WTC11 (cell line): ENCODE data around the gene ARMC2.

Experiments
- ATF1 ChIP-seq: sonication (generic); formaldehyde crosslinking; IDR thresholded peaks from 2 replicates; pipeline ENCODE4 v1.8.1; 2023; ENCODE audit warnings: mild to moderate bottlenecking, moderate library complexity, missing genetic modification reagents
- FOXK1 ChIP-seq: sonication (generic); formaldehyde crosslinking; IDR thresholded peaks from 2 replicates; pipeline ENCODE4 v1.8.0; 2022; ENCODE audit warnings: mild to moderate bottlenecking, moderate library complexity, missing genetic modification reagents
- PRRX2 ChIP-seq: fragments of 250-450 bp; sonication (Bioruptor Pico); IDR thresholded peaks from 2 replicates; pipeline ENCODE4 v1.8.0; 2021; ENCODE audit warnings: mild to moderate bottlenecking
- TF ChIP-seq, protein P1 (sequence below): fragments of 200-600 bp; IDR thresholded peaks from 2 replicates; pipeline ENCODE4 v1.8.0; 2022; ENCODE audit warnings: antibody characterized with exemption
- TF ChIP-seq, protein P2 (sequence below): sonication (generic); formaldehyde crosslinking; IDR thresholded peaks from 2 replicates; pipeline ENCODE4 v1.8.1; 2023; ENCODE audit warnings: mild to moderate bottlenecking, missing genetic modification reagents, moderate library complexity

DNA sequence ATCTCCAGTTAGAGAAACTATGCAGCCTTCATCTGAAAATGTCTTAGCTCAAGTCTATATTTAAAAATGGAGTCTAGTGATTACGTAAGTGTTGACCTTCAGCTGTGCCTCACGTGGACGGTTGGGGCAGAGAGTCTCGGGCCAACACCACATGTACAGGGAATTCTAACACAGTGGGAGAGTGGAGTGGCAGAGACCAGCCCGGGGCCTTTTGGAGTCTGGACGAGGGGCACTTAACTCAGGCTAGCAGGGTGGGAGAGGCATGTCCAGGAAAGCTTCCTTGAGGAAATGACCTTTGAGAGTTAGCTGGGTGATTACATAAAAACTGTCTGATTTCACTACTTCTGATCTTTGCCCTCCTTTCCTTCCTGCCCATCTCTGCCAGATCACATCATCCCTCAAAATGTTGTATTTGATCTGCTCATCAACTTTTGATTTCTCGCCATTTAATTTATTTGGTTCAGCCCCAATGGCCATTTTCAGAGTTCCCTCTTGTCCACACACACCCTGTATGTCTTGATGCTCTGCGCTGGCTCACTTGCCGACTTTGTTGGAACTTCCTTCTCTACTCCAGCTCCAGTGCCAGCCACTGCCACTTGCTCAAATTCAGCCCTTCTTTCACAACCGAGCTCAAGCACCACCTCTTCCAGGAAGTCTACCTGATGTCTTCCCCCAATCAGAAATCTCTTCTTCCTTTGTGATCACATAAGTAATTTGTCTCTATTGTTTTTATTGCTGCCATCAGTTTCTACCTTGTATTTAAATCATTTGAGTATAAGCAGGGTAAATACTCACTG, 2.6 kb downstream of the ARMC2 start:
- no peak for TF ChIP-seq FOXK1 (CRISPR knock-in tag)
- TF ChIP-seq, protein P1, sequence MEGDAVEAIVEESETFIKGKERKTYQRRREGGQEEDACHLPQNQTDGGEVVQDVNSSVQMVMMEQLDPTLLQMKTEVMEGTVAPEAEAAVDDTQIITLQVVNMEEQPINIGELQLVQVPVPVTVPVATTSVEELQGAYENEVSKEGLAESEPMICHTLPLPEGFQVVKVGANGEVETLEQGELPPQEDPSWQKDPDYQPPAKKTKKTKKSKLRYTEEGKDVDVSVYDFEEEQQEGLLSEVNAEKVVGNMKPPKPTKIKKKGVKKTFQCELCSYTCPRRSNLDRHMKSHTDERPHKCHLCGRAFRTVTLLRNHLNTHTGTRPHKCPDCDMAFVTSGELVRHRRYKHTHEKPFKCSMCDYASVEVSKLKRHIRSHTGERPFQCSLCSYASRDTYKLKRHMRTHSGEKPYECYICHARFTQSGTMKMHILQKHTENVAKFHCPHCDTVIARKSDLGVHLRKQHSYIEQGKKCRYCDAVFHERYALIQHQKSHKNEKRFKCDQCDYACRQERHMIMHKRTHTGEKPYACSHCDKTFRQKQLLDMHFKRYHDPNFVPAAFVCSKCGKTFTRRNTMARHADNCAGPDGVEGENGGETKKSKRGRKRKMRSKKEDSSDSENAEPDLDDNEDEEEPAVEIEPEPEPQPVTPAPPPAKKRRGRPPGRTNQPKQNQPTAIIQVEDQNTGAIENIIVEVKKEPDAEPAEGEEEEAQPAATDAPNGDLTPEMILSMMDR = no peak
- TF ChIP-seq ATF1 (CRISPR knock-in tag) = no peak
- TF ChIP-seq, protein P2, sequence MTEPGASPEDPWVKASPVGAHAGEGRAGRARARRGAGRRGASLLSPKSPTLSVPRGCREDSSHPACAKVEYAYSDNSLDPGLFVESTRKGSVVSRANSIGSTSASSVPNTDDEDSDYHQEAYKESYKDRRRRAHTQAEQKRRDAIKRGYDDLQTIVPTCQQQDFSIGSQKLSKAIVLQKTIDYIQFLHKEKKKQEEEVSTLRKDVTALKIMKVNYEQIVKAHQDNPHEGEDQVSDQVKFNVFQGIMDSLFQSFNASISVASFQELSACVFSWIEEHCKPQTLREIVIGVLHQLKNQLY (CRISPR knock-in tag) = no peak
- TF ChIP-seq PRRX2 (CRISPR knock-in tag) = no peak
